GM21619 (cell line): Measurements from ENCODE around the gene SERTM1.

Experiments
- ATAC-seq: cut with Tn5 transposase; IDR thresholded peaks from one replicate; pipeline ENCODE4 v1.9.1; 2021; ENCODE audit not compliant: unreplicated experiment

The SERTM1 gene

DNA sequence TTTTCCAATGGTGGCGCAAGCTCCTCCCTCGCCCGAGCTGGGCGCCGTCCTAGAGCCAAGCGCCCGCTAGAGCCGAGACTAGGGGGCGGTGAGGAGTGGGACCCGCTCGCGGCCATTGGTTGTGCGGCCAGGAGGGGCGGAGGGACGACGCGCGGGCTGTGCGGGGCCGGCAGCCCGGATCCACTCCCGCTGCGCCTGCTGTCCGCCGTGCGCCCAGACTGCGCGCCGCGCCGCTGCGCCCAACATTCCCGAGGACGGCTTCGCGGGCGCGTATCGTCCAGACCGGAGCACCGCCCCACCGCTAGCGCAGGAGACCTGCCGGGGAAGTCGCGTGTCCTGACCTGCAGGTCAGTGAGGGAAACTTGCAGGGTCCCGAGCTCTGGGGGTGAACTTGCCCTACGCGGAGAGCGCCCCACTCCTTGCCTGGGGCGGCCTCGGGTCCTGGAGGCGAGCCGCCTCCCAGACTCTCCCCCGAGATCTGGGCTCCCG lies at the start of gene SERTM1:
Gene SERTM1 (plus strand): TSS at position 183 of the 489 bp plus-strand sequence. CDS start 21,059 bp downstream, outside the sequence.
- ATAC-seq, result no peak

GRCh38 chr13:36628377-36629056 lies 45.3 kb upstream of the SERTM1 start:
- ATAC-seq, result no peak

DNA sequence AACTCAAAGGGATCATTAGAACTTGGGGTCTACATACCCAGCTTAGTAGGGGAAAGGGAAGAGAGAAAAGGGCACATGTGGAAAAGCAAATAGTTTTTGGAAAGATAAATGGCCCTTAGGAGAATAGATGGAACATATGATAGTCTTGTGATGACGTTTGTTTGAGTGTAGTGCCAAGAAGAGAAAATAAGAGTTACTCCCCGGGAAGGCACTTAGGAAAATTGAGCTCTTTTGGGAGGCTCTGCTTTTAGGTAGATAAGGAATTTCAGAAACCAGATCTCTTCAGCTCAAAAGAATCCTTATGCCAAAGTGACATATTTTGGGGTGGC lies 44.8 kb upstream of the SERTM1 start:
- no peak for ATAC-seq

GRCh38 chr13:36630181-36630803 lies 43.5 kb upstream of the SERTM1 start:
- ATAC-seq, result no peak

GRCh38 chr13:36639610-36640009 lies 34.2 kb upstream of the SERTM1 start:
- no peak for ATAC-seq

GRCh38 chr13:36650611-36651010 lies 23.2 kb upstream of the SERTM1 start:
- no peak for ATAC-seq

DNA sequence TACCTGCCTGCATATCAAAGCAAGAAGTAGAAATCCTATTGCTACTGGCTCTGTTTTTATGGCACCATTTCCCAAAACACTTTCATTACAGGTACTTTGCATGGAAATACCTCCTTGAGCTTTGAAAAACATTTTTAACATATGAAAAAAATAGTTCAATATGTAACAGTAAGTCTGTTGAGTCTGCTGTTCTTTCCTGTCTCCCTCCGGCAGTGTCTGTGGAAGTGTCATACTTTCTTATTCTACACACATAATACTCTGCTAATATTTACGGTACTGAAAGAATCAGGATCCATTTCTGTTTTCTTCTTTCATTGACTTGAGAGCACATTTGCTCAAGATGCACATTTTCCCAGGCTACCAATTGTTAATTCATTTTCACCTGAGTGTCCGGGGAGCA lies 8.2 kb upstream of the SERTM1 start:
- ATAC-seq, result no peak

DNA sequence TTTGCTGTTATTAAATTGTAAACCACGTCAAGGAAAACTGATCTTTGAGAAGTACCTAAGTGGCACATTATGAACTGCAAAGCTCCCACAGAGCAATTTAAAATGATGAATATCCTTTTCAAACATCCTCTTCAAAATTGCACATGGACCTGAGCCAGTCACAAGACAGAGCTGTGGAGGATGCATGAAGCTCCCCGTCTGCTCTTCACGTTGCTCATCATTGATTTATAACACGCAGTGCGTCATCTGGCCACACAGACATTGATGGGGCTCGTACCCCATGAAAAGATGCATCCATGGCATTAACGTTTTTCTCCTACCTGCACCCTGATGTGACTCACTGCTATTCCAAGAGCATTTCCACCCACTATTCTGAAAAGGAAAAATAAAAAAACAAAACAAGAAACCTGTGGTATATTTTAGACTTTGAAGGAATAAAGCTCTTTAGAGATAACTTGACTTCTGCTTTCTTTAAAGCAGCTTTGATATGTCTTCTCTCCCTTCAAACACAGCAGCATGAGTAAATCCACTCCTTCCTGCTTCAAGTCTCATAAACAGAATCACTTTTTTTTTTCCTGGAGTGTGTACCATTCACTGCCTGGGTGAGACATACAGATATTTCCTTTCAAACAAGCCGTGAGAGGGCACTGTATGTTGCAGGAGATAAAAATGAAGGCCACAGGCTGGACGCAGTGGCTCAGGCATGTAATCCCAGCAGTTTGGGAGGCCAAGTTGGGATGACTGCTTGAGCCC lies 7.2 kb upstream of the SERTM1 start:
- no peak for ATAC-seq

- ATAC-seq, result no peak
Observed at GRCh38 chr13:36668316-36668715, 5.5 kb upstream of the SERTM1 start.

DNA sequence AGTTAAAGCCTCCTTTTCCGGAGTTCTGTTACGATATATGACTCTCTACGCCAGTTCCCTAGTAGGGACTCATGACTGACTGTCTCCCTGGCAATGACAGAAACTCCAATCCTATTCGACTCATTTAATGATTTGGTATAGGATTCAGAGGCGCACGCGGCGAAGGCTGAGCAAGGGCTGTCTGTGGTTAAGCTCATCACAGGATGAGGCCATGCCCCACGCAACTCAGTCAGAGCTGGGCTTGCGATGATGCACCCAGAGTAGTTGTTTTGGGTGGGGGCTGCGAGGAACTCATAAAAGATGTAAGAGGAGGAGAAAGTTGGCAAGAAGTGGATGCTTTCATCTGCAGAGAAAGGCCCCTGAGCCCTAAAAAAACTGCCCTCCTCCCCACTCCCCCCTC lies 468 bp upstream of the SERTM1 start:
- ATAC-seq, result no peak

- ATAC-seq, result no peak
Observed at GRCh38 chr13:36674337-36675212, 755 bp downstream of the SERTM1 start.

DNA sequence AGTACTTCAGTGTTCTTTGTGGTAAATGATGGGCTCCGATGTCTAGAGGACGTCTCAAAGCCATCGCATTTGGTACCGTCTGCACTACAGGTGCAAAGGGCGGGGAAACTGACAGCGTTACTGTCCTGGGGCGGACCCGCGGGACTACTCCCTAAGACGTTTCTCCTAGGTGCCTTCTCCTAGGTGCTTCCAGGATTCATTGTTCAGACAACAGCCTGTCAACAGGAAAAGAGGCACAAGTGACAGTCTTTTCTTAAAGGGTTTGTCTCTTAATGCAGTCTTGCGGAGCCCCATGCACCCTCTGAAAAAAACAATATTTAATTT lies 1.4 kb downstream of the SERTM1 start:
- ATAC-seq, result no peak

DNA sequence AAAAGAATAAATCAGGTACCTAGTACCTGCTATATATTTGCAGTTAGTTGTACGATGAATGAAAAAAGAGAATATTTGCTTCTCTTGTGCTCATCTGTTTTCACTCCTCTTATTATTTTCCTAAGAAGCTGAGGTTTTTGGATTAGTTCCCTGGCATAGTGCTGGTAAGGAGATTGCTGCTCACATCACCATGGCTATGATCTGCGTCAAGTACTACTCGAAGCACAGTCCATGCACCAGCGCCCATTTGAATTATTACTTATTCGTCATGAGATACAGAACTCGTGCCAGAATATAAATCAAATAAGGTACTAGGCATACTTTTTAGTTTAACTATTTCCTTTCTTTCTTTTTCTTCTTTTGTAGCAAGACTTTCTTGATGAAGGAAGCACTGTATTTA lies 7.1 kb downstream of the SERTM1 start:
- ATAC-seq, result no peak

DNA sequence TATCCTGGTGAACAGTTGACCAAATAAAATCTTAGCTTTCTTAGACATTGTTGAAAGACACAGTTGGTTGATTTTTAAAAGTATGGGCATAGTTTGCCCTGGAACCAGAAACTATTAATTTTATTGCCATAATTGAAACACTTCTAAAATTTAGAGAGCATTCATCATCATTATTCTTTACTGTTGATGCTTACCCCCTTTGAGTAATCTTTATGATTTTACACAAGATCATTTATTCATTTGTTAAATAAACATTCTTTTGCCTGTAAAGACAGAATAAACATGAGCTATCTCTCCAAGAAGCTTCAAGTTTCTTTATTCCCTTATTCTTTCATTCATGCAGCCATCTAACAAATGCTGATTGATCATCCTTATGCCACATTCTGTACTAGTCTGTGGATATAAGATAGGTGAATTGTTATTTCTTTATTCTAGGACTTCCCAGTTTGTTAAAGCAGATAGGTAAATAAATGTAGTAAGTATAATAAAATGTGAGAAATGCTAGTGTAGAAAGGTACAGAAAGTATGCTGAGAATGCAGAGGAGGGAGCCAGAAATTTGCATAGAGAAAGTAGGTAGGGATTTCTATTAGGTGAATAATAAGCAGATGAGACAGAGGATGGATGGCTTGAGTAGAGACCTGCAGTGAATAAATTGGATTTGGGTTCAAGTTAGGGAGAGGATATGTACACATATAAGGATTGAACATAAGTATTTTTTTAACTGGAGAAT lies 8.2 kb downstream of the SERTM1 start:
- no peak for ATAC-seq

GRCh38 chr13:36683701-36684100 lies 9.9 kb downstream of the SERTM1 start:
- no peak for ATAC-seq

DNA sequence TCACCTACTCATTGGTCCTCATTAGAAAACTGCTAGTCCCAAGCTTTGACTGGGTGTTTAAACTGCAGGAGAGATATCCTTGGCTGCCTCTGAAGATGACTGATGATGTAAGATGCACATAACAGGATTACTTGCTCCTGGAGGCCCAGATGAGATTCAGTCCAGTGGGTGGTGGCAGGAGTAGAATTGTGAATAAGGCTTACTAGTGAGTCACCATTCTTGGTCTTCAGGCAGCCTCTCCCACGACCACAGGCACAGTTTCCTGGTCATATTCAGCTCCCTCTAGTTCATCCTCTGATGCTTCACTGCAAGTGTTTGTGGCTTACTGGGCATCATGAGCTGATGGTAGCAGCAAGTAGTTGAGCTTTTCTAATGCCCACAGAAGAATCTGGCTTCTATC lies 12.1 kb downstream of the SERTM1 start:
- ATAC-seq, result no peak

DNA sequence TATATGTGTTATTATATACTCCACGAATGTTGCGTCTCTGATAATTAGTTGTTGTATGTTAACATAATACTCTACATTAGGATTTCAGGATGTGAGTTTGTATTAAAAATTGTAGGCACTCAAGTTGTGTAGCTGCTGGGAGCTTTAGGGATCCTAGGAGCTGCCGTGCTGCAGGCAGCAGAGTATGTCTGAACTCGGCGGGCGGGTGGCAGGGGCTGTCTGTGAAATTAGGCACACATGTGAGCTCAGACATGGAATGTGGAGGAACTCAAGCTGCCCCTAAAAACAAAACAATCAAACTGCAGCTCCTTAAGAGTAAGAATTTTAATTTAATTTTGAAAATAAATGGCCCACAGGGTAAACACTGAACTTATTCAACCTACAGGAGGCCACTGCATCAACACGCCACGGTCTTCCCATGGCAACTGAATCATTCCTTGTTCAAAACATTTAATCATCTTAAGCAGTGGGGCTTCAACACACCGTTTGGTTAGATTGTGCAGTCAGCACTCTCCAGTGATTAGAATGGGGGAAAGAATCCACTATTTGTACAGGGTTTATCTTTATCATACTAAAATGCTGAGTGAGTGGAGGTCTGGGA lies 22.7 kb downstream of the SERTM1 start:
- no peak for ATAC-seq

DNA sequence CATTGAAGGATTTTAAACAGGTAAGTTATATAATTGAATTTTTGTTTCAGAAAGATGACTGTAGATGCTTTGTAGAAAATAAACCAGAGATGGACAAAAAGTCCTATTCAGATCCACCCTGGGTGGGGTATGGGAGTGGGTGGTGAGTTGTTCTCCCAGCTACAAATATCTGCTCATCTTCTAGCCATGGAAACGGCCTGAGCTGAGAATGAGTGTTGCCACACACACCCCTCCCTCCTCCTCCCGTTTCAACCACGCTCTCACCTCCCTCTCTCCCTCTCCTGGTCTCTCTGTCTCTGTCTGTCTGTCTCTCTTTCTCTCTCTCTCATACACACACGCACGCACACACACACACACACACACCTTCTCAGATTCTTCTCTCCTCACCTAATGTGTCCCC lies 26.4 kb downstream of the SERTM1 start:
- ATAC-seq, result no peak

DNA sequence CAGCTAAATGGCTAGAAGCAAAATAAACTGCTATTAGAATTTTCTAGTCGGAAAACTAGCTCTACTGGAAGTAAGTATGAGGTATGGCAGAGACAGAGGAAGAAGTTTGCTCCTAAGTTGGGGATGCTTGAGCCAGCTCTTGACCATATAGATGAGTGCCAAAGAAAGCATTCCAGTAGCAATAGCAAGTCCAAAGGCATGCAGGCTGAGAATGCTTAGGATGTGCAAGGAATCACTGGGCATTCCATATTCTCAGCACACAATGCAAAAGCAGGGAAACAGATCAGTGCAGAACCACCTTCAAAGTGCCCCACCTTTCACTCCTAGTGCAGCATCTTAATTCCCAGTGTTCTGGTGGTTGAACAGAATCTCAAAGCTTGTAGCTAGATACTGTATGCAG lies 32.9 kb downstream of the SERTM1 start:
- ATAC-seq, result no peak

DNA sequence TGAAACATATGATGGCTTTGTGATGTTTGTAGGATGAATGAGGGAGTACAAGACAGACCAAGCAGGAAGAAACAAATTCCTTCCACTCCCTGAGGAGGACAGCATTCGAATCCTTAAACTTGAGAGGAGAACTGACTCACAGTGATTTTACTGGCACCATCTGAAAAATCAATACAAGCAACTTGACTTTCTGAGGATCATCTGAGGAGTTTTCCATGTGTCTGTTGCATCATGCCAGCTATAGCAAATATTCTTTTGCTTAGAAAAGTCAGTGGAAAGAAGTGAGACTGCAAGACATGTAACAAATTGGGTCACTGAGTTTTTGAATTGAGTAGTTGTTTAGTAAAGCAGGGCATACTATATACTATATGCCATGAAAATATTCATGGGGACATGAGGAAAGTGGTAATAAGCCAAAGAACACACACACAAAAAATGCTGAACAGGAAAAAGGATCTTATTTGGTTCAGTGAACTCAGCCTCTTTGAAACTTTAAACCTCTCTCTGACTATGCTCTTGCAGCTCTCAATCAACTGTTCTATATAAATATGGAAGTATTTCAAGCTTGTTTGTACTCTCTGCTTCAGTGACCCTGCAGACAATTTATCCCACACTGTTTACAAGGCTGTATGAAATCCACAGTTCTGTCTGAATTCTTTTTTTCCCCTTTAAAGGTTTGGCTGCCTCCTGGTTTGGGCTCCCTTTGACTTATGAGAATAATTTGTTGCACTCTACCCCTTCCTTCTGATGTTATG lies 35.5 kb downstream of the SERTM1 start:
- ATAC-seq, result no peak
